Pancreas (tissue), 10 donors: Measurements from ENCODE around the gene SLFN13. TPM values are rescaled to one million over a fixed set of nuclear protein-coding genes. Genes with fewer than 3 reads are reported as not detected.
A peak's percentile ranks its signal among the peaks of the same experiment; 100 is the strongest.

Experiments
- ATAC-seq, 4 donors: fragments of 200-7000 bp; cut with Tn5 transposase; one replicate each; pipeline versions ENCODE4 v1.8.0 to v1.9.1; 2020; ENCODE audit warnings: mild to moderate bottlenecking in 4 of 4, moderate library complexity in 4 of 4
- DNase-seq, 6 donors: peaks; one replicate each; pipeline ENCODE4 v3.0.0-alpha.2; 2020
- FAIRE-seq: peaks from 2 replicates; lab custom pipeline; 2012; peaks lifted over from hg19 to GRCh38; lab: Jason Lieb, UNC
- H3K27ac ChIP-seq, 4 donors: fragments of 200-600 bp; sonication (generic); 1 replicate in 3 of 4; 2 replicates in 1 of 4; pipeline versions ENCODE4 v1.5.0 to v1.8.0; 2020
- H3K27me3 ChIP-seq, 4 donors: fragments of 200-600 bp; one replicate each; pipeline ENCODE4 v1.8.0; 2021
- H3K36me3 ChIP-seq, 3 donors: fragments of 200-600 bp; sonication (generic) in 1 of 3; one replicate each; pipeline versions ENCODE4 v1.5.0 to v1.8.0; 2020 to 2021
- H3K4me1 ChIP-seq, 3 donors: fragments of 200-600 bp; one replicate each; pipeline ENCODE4 v1.8.0; 2021
- H3K4me3 ChIP-seq, 4 donors: fragments of 200-600 bp; sonication (generic) in 2 of 4; one replicate each; pipeline versions ENCODE4 v1.5.0 to v1.8.0; 2020 to 2021
- H3K9me3 ChIP-seq, 4 donors: fragments of 200-600 bp; one replicate each; pipeline ENCODE4 v1.8.0; 2021
- CTCF ChIP-seq, 4 donors: fragments of 200-600 bp; sonication (generic) in 3 of 4; IDR thresholded peaks; one replicate each; pipeline versions ENCODE4 v1.5.0 to v1.8.0; 2021; ENCODE audit warnings: antibody characterized with exemption in 4 of 4
- WGBS, 2 donors: extraction: QIAGEN DNeasy Blood & Tissue Kit; methylation state at CpG; one replicate each; pipeline ENCODE4 v1.1.7; 2013; 5-methylcytosine and 5-hydroxymethylcytosine counted together
- intact Hi-C, 3 donors: fragments of 100-400 bp; cut with DNase I; formaldehyde crosslinking; loops; one replicate each; pipeline versions ENCODE4 v1.11.1 to v1.14.2; 2022
- polyA plus RNA-seq, 2 donors: library from polyadenylated mRNA; stranded (reverse); fragments of 200-250 nt; gene quantifications; one replicate each; pipeline ENCODE4 v1.2.3, GENCODE V29; 2013
- total RNA-seq, 6 donors: library from RNA; stranded (reverse); fragmentation: NEBNext Ultra II Directional in 4 of 6; extraction: Animal tissue kit (Norgen Biotek cat#: 25700) in 4 of 6; gene quantifications; one replicate each; pipeline versions ENCODE4 v1.2.1 to v1.2.4, GENCODE V29; 2021 to 2023
- donor health status: healthy with polysubstance abuse.
- donor health status: DM: no; HTN: no; CAD: no; lungs with moderate emphysema.
- donor health status: DM: no; HTN: no; CAD: no.
- donor health status: control.
- donor health status: control.
- donor health status: Bipolar disorder and iron deficiency.
- donor health status: DM: yes; HTN: yes; CAD: no.
- donor health status: DM: no; HTN: no; CAD: no.
- donor health status: DM: no; HTN: no; CAD: no.
- donor health status: DM: yes; HTN: yes; CAD: no.

The SLFN13 gene
- total and polyA plus RNA-seq, 8 donors, result 1.3 to 8.5 (median 3.1) TPM

DNA sequence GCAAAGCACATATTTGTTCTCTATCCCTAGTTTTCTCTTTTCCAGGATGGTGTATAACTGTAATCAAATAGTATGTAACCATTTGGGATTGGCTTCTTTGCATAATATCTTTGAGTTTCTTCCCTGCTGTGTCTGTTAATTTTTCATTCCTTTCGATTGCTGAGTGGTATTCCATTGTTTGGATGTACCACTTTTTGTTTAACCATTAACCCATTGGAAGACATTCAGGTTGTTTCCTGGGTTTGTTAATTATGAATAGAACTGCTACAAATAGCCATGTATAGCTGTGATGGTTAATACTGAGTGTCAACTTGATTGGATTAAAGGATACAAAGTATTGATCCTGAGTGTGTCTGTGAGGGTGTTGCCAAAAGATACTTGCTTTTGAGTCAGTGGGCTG is 4.6 kb upstream of the SLFN13 start:
- DNase-seq (no peak), FAIRE-seq (no peak), ATAC-seq (no peak)
- Histone ChIP-seq H3K9me3 (no peaks in the 10 kb centered on the region), H3K36me3 (no peaks in the 10 kb centered on the region), H3K27ac (no peak overlapping the region), H3K4me3 (no peak overlapping the region), H3K27me3 (peaks cover 0 to 9% (median 0%) of the 10 kb centered on the region in 4 donors), H3K4me1 (no peaks in the 10 kb centered on the region)
- TF ChIP-seq CTCF (IDR thresholded peaks at IDR 0.05), result no peak
- WGBS, 2 donors, result 15 to 19% methylated on average over 1 of the region's 1 CpG
- intact Hi-C loops, result no loop called here

GRCh38 chr17:35449371-35449931 is 885 bp upstream of the SLFN13 start:
- DNase-seq, result peak in 1 of 6 donors; percentile 28
- peak in 3 of 4 donors; percentile 35 to 40 (median 39) for ATAC-seq
- intact Hi-C loops, result loop anchor here in 1 of 3 donors (10.0 kb wide), 1 partner anchor 45 kb away; no protein-coding TSS in a partner anchor
- peak overlapping the region in 1 of 4 donors; percentile 58 for H3K4me3 ChIP-seq
- H3K27ac ChIP-seq, result no peak overlapping the region
- no peaks in the 10 kb centered on the region for H3K9me3 ChIP-seq
- FAIRE-seq, result no peak
- H3K36me3 ChIP-seq, result no peaks in the 10 kb centered on the region
- 12 to 15% methylated on average over 36 of the region's 36 CpGs for WGBS, 2 donors
- TF ChIP-seq CTCF (IDR thresholded peaks at IDR 0.05), result no peak
- H3K4me1 ChIP-seq, result peaks cover 0 to 4% (median 0%) of the 10 kb centered on the region in 3 donors
- H3K27me3 ChIP-seq, result peaks cover 0 to 9% (median 0%) of the 10 kb centered on the region in 4 donors

GRCh38 chr17:35448899-35449227 is 297 bp upstream of the SLFN13 start:
- 20 to 24% methylated on average over 15 to 16 of the region's 16 CpGs for WGBS, 2 donors
- no peak for TF ChIP-seq CTCF (IDR thresholded peaks at IDR 0.05)
- no peak for FAIRE-seq
- peak overlapping the region in 3 of 4 donors; percentile 20 to 58 (median 42) for H3K4me3 ChIP-seq
- no peak for DNase-seq
- H3K27ac ChIP-seq, result peak overlapping the region in 1 of 4 donors; percentile 57
- H3K36me3 ChIP-seq, result no peaks in the 10 kb centered on the region
- H3K27me3 ChIP-seq, result peaks cover 0 to 9% (median 0%) of the 10 kb centered on the region in 4 donors
- intact Hi-C loops, result loop anchor here in 1 of 3 donors (10.0 kb wide), 1 partner anchor 46 kb away; no protein-coding TSS in a partner anchor
- no peaks in the 10 kb centered on the region for H3K9me3 ChIP-seq
- peak in 2 of 4 donors; percentile 3 to 4 for ATAC-seq
- H3K4me1 ChIP-seq, result peaks cover 0 to 4% (median 0%) of the 10 kb centered on the region in 3 donors

GRCh38 chr17:35447499-35447898 is 1.1 kb downstream of the SLFN13 start:
- 43 to 47% methylated on average over 3 of the region's 3 CpGs for WGBS, 2 donors

More at GRCh38 chr17:35447499-35447898, 1.1 kb downstream of the SLFN13 start:
- no peak overlapping the region for H3K27ac ChIP-seq
- peaks cover 0 to 4% (median 0%) of the 10 kb centered on the region in 3 donors for H3K4me1 ChIP-seq
- ATAC-seq, result no peak
- H3K27me3 ChIP-seq, result peaks cover 0 to 9% (median 0%) of the 10 kb centered on the region in 4 donors
- no peaks in the 10 kb centered on the region for H3K36me3 ChIP-seq
- no peak for FAIRE-seq
- no peak for TF ChIP-seq CTCF (IDR thresholded peaks at IDR 0.05)
- intact Hi-C loops, result loop anchor here in 1 of 3 donors (10.0 kb wide), 1 partner anchor 47 kb away; no protein-coding TSS in a partner anchor
- H3K4me3 ChIP-seq, result peak overlapping the region in 2 of 4 donors; percentile 13 to 58
- no peak for DNase-seq
- no peaks in the 10 kb centered on the region for H3K9me3 ChIP-seq
